ENCODE measurements around the gene PCDHGC5. TPM values are rescaled to one million over a fixed set of nuclear protein-coding genes. Genes with fewer than 3 reads are reported as not detected.

PCDHGC5 gene
- polyA plus RNA-seq, 1 donor from 2014 or later = not detected

DNA sequence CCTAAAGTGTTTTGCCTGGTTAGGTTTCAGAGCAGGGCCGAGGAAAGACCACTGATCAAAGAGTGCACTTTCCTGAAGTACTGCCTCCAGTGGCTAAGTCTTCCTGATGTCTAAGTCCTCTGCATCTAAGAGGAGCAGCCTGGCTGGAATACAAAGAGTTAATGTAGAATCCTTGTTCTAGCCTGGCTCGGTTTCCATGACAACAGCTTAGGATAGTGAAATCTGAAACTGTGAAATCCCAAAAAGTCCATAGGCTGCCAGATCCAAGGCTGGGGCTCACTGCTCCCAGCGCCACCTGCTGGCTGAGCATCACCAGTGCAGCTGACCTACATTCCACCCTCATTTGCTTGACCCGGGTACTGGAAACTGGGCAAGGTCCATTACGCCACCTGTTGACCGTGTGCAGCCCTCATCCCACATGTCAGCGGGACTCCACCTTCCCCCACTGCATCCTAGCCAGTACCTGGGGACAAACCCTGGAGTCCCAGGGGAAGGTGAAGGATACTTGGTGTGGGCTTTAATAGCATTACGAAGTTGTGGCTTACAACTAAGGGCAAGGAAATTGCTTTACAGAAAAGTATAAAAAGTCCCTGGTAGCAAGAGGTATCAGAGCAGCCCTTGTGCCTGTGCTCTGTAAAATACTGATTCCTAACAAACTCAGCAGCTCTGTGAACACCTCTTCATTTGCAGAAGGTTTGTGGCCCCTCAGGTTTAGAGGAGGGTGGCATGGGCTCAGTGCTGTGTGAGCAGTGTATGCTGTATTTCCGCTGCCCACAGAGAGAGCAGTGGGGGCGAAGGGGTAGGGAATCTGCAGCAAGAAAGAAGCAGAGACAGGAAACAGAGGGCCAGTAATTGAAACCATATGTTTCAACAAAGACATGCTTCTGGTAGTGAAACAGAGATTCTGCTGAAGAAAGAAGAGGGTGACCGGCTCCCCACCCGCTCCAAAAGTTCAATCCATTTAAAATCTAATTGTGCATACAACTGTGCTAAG is 36.0 kb downstream of the PCDHGC5 start:
- H3K4me1 Mint-ChIP-seq = peaks cover 16 to 30% (median 17%) of the 10 kb centered on the region in 3 donors
- no peak overlapping the region for H3K4me3 Mint-ChIP-seq
- no peaks in the 10 kb centered on the region for H3K9me3 Mint-ChIP-seq
- H3K27ac Mint-ChIP-seq = peak overlapping the region in 2 of 3 donors; percentile 62 to 88
- no peaks in the 10 kb centered on the region for H3K27me3 Mint-ChIP-seq
- peaks cover 14% of the 10 kb centered on the region for H3K36me3 Mint-ChIP-seq

DNA sequence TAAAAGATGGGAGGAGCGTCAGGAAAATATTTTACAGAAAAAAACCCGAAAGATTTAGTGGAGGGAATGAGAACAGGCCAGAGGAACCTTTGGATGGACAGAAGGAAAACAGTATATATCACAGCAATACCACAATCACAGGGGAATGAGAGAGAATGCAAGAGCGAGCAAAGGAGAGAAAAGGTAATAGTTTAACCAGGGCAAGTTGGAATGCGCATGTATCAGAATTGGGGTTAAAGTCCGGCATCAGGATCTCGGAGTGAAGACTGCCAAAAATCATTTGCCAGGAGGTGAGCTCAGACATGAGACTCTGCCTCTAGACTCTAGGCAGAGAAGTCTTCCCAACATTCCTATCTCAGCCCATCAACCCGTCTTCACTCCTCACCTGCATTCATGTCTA is 36.8 kb downstream of the PCDHGC5 start:
- no peak overlapping the region for H3K4me3 Mint-ChIP-seq

DNA sequence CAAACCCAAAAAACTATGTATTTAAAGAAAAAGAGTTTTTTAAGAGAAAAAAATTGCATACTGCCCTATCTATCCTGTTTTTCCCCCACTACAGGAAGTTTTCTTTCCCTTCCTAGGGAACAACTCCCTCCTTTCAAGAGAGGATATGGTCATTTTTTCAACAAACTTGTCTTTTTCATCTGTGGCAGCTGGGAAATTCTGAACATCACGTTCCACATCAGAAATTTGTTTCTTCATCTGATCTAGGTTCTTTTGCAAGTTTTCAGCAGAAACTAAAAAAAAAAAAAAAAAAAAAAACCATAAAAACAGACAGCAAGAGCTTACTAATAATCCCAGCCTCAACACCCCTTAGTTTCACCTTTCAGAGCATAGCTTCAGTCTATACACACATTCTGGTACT is 38.5 kb downstream of the PCDHGC5 start:
- Mint-ChIP-seq H3K27me3 (no peaks in the 10 kb centered on the region), H3K4me1 (peaks cover 12 to 25% (median 13%) of the 10 kb centered on the region in 3 donors), H3K27ac (peak overlapping the region in 1 of 3 donors; percentile 31), H3K36me3 (peaks cover 8% of the 10 kb centered on the region), H3K4me3 (no peak overlapping the region), H3K9me3 (no peaks in the 10 kb centered on the region)

More for the DNA sequence above, 36.8 kb downstream of the PCDHGC5 start:
- Mint-ChIP-seq H3K9me3 (no peaks in the 10 kb centered on the region), H3K4me1 (peaks cover 16 to 30% (median 17%) of the 10 kb centered on the region in 3 donors), H3K36me3 (peaks cover 8% of the 10 kb centered on the region), H3K27me3 (no peaks in the 10 kb centered on the region), H3K27ac (no peak overlapping the region)

DNA sequence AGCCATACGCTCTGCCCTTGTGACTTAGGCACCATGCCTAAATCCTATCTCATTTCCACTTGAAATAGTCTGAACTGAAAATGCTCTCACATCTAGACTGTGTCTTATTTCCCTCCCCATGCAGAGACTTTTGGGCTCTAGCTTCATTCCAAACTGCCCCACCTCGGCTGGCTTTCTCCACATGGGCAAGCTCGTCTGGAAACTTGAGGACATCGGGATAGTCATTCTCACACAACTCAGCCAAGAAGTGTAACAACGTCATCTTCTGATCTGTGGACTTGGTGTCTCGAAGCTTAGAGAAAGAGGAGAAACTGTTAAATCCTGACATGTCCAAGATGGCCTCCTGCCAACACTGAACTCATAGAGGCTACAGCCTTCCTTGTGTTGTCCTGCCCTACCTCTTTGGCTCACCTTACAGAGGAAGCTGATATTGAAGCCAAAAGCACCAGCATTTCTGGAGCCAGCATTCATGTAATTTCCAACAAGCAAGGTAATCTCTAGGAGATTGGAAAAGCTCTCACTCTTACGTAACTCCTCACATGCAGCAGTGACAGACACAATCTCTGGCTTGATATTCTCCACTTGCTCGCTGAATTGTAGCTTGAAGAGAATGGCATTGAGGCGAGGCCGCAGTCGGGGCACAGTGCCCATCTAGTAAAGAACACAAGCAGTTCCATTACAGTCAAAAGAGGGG is 39.6 kb downstream of the PCDHGC5 start:
- H3K27me3 Mint-ChIP-seq = no peaks in the 10 kb centered on the region
- H3K36me3 Mint-ChIP-seq = peaks cover 8% of the 10 kb centered on the region
- H3K4me3 Mint-ChIP-seq = no peak overlapping the region
- H3K27ac Mint-ChIP-seq = peak overlapping the region in 2 of 3 donors; percentile 65 to 95
- peaks cover 6 to 20% (median 8%) of the 10 kb centered on the region in 3 donors for H3K4me1 Mint-ChIP-seq
- H3K9me3 Mint-ChIP-seq = no peaks in the 10 kb centered on the region

DNA sequence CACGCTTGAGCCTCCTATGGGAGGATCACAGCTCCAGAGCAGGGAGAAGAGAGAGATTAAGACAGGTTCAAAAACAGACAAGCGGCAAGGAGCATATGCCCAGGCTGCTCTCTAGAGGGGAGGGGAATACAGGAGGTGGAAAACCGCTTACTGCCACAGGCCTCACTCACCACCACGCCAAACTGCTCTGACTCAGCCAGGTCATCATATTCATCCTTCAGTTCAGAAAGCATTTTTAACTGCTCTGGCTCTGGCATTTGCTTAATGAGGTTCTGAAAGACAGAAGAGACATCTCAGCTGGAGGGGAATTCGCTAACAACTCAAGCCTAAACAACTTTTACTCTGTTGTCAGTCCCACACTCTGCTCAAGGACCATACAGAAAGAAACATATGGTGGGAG is 40.1 kb downstream of the PCDHGC5 start:
- H3K4me3 Mint-ChIP-seq = no peak overlapping the region
- H3K9me3 Mint-ChIP-seq = no peaks in the 10 kb centered on the region
- H3K4me1 Mint-ChIP-seq = peaks cover 6 to 20% (median 8%) of the 10 kb centered on the region in 3 donors
- H3K27me3 Mint-ChIP-seq = no peaks in the 10 kb centered on the region
- peaks cover 8% of the 10 kb centered on the region for H3K36me3 Mint-ChIP-seq
- peak overlapping the region in 2 of 3 donors; percentile 49 to 95 for H3K27ac Mint-ChIP-seq

DNA sequence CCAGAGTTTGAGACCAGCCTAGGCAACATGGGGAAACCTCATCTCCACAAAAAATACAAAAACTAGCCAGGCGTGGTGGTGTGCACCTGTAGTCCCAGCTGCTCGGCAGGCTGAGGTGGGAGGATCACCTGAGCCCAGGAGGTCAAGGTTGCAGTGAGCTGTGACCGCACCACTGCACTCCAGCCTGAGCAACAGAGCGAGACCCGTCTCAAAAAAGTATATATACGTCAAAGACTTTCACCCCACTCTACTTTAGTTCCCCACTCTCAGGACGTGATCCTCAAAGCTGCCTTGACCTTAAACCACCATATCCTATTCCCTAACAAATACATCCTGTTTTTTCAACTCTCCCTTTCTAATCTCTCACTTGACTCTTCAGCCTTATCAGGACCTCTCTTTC is 41.0 kb downstream of the PCDHGC5 start:
- H3K9me3 Mint-ChIP-seq = no peaks in the 10 kb centered on the region
- peaks cover 3 to 14% (median 3%) of the 10 kb centered on the region in 3 donors for H3K4me1 Mint-ChIP-seq
- H3K4me3 Mint-ChIP-seq = no peak overlapping the region
- H3K27ac Mint-ChIP-seq = peak overlapping the region in 1 of 3 donors; percentile 95
- H3K36me3 Mint-ChIP-seq = peaks cover 6% of the 10 kb centered on the region
- no peaks in the 10 kb centered on the region for H3K27me3 Mint-ChIP-seq

DNA sequence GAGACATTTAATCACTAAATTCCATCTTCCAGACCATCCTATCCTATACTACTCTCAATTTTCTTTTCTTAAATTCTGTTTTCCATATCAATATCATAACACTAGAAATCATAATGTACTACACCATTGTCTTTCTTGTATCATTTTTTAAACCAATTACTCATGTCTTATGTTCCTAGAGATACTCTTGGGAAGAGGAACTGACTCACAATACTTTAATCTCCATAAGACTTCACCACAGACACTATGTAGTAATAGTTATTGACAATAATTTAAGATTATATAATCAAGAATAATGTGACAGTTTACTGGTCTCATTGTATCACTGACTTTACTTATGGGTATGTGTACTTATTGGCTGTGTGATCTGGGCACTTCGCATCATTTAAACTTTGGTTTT is 43.8 kb downstream of the PCDHGC5 start:
- Mint-ChIP-seq H3K27me3 (no peaks in the 10 kb centered on the region), H3K9me3 (no peaks in the 10 kb centered on the region), H3K27ac (no peak overlapping the region), H3K4me1 (peaks cover 0 to 11% (median 4%) of the 10 kb centered on the region in 3 donors), H3K4me3 (no peak overlapping the region), H3K36me3 (peaks cover 6% of the 10 kb centered on the region)

DNA sequence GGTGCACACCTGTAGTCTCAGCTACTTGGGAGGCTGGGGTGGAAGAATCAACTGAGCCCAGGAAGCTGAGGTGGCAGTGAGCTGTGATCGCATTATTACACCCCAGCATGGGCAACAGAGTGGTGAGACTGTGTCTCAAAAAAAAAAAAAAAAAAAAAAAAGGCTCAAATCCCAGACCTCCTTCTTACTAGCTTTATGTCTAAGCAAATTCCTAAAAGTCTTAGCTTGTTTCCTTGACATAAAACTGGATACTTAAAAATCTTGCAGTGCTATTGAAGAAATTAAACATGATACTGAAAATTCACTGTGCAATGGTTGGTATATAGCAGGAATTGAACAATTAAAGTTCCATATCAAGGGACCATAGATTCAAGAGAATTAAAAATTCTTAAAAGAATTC is 45.0 kb downstream of the PCDHGC5 start:
- H3K9me3 Mint-ChIP-seq = no peaks in the 10 kb centered on the region
- no peak overlapping the region for H3K27ac Mint-ChIP-seq
- peaks cover 0 to 5% (median 4%) of the 10 kb centered on the region in 3 donors for H3K4me1 Mint-ChIP-seq
- H3K27me3 Mint-ChIP-seq = no peaks in the 10 kb centered on the region
- peaks cover 4% of the 10 kb centered on the region for H3K36me3 Mint-ChIP-seq
- H3K4me3 Mint-ChIP-seq = no peak overlapping the region

DNA sequence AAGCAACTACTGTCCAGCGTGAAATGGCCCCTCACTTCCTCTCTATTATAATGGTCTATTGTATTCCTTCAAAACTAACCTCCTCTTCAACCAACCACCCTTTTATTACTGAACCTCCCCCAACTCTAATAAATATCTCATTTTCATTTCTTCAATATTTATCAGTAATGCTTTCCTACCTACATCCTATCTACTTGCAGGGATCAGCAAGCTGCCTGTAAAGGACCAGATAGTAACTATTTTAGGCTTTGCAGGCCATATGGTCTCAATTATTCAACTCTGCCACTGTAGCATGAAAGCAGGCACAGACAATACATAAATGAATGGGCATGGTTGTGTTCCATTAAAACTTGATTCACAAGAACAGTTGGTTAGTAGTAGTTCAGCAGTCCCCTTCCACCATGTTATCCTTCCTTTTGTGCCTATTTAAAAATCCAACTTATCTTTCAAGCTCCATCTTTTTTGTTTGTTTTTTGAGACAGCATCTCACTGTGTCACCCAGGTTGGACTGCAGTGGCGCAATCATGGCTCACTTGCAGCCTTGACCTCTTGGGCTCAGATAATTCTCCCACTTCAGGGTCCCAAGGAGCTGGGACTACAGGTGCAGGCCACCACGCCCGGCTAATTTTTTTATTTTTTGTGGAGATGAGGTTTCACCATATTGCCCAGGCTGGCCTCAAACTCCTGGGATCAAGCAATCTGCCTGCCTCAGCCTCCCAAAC is 45.8 kb downstream of the PCDHGC5 start:
- Mint-ChIP-seq H3K4me1 (peaks cover 0 to 2% (median 0%) of the 10 kb centered on the region in 3 donors), H3K36me3 (peaks cover 7% of the 10 kb centered on the region), H3K9me3 (no peaks in the 10 kb centered on the region), H3K27me3 (no peaks in the 10 kb centered on the region), H3K27ac (peak overlapping the region in 1 of 3 donors; percentile 76), H3K4me3 (no peak overlapping the region)

Other genes starting within 250 kb of the PCDHGC5 start
- not detected for gene PCDHB15, start 243.7 kb upstream of the PCDHGC5 start, polyA plus RNA-seq
- gene SLC25A2, start 185.0 kb upstream of the PCDHGC5 start, polyA plus RNA-seq = not detected
- gene TAF7, start 168.3 kb upstream of the PCDHGC5 start, polyA plus RNA-seq = 216 TPM
- gene PCDHGA1, start 158.6 kb upstream of the PCDHGC5 start, polyA plus RNA-seq = not detected
- not detected for gene PCDHGA2, start 150.3 kb upstream of the PCDHGC5 start, polyA plus RNA-seq
- gene PCDHGA3, start 145.3 kb upstream of the PCDHGC5 start, polyA plus RNA-seq = 0.23 TPM
- 0.41 TPM for gene PCDHGB1, start 139.0 kb upstream of the PCDHGC5 start, polyA plus RNA-seq
- not detected for gene PCDHGA4, start 134.1 kb upstream of the PCDHGC5 start, polyA plus RNA-seq
- 0.21 TPM for gene PCDHGB2, start 129.1 kb upstream of the PCDHGC5 start, polyA plus RNA-seq
- not detected for gene PCDHGA5, start 124.9 kb upstream of the PCDHGC5 start, polyA plus RNA-seq
- gene PCDHGB3, start 118.8 kb upstream of the PCDHGC5 start, polyA plus RNA-seq = not detected
- 0.08 TPM for gene PCDHGA6, start 115.2 kb upstream of the PCDHGC5 start, polyA plus RNA-seq
- not detected for gene PCDHGA7, start 106.3 kb upstream of the PCDHGC5 start, polyA plus RNA-seq
- 0.08 TPM for gene PCDHGB4, start 101.4 kb upstream of the PCDHGC5 start, polyA plus RNA-seq
- gene PCDHGA8, start 96.4 kb upstream of the PCDHGC5 start, polyA plus RNA-seq = not detected
- gene PCDHGB5, start 91.1 kb upstream of the PCDHGC5 start, polyA plus RNA-seq = 1.9 TPM
- gene PCDHGA9, start 86.3 kb upstream of the PCDHGC5 start, polyA plus RNA-seq = 0.29 TPM
- 0.39 TPM for gene PCDHGB6, start 81.1 kb upstream of the PCDHGC5 start, polyA plus RNA-seq
- 0.15 TPM for gene PCDHGA10, start 76.1 kb upstream of the PCDHGC5 start, polyA plus RNA-seq
- 0.21 TPM for gene PCDHGB7, start 71.4 kb upstream of the PCDHGC5 start, polyA plus RNA-seq
- 0.15 TPM for gene PCDHGA11, start 68.0 kb upstream of the PCDHGC5 start, polyA plus RNA-seq
- gene PCDHGA12, start 58.6 kb upstream of the PCDHGC5 start, polyA plus RNA-seq = 0.59 TPM
- 3.9 TPM for gene PCDHGC3, start 13.1 kb upstream of the PCDHGC5 start, polyA plus RNA-seq
- not detected for gene PCDHGC4, start 4.1 kb upstream of the PCDHGC5 start, polyA plus RNA-seq
- gene DIAPH1, start 129.9 kb downstream of the PCDHGC5 start, polyA plus RNA-seq = 57.6 TPM
- gene HDAC3, start 147.8 kb downstream of the PCDHGC5 start, polyA plus RNA-seq = 96.1 TPM
- gene RELL2, start 147.9 kb downstream of the PCDHGC5 start, polyA plus RNA-seq = 5.9 TPM
- gene FCHSD1, start 162.3 kb downstream of the PCDHGC5 start, polyA plus RNA-seq = 9.9 TPM
- not detected for gene ARAP3, start 193.1 kb downstream of the PCDHGC5 start, polyA plus RNA-seq